NCI-H1105 treated with DMSO at 0.1 percent for 48 hours (cell line): ENCODE results near the gene C14orf93.
"Not testable (repeated sequence)": the region's sequence is repeated elsewhere in the genome, so short reads cannot be mapped to it uniquely, and the experiment has no call there.

Experiments
- DNase-seq: peaks from one replicate; lab custom pipeline; 2025; lab: John Stamatoyannopoulos, UW

C14orf93 gene

GRCh38 chr14:23021434-23021833 is 11.5 kb upstream of the C14orf93 start:
- no peak for DNase-seq

- DNase-seq = no peak
Measured at GRCh38 chr14:23020143-23021128, 10.5 kb upstream of the C14orf93 start.

- no peak for DNase-seq
Measured at GRCh38 chr14:23018107-23018506, 8.2 kb upstream of the C14orf93 start.

GRCh38 chr14:23017091-23017490 is 7.1 kb upstream of the C14orf93 start:
- DNase-seq = no peak

- no peak for DNase-seq
Measured at GRCh38 chr14:23015618-23016017, 5.7 kb upstream of the C14orf93 start.

- DNase-seq = not testable (repeated sequence)
Measured at GRCh38 chr14:23013749-23014054, 3.8 kb upstream of the C14orf93 start.

GRCh38 chr14:23013054-23013748 is 3.3 kb upstream of the C14orf93 start:
- no peak for DNase-seq

- peak; percentile 59 for DNase-seq
Measured at GRCh38 chr14:23009483-23009938, 432 bp downstream of the C14orf93 start.

GRCh38 chr14:23008831-23009230 is 1.1 kb downstream of the C14orf93 start:
- peak; percentile 85 for DNase-seq

GRCh38 chr14:23006544-23007419 is 3.2 kb downstream of the C14orf93 start:
- DNase-seq = peak; percentile 98

GRCh38 chr14:23006188-23006534 is 3.8 kb downstream of the C14orf93 start:
- DNase-seq = peak; percentile 14

GRCh38 chr14:23005451-23006187 is 4.3 kb downstream of the C14orf93 start:
- DNase-seq = no peak

GRCh38 chr14:23004274-23004673 is 5.7 kb downstream of the C14orf93 start:
- DNase-seq = not testable (repeated sequence)

GRCh38 chr14:23002592-23002991 is 7.4 kb downstream of the C14orf93 start:
- no peak for DNase-seq

GRCh38 chr14:23000860-23001259 is 9.1 kb downstream of the C14orf93 start:
- no peak for DNase-seq

GRCh38 chr14:22998329-22999012 is 11.5 kb downstream of the C14orf93 start:
- DNase-seq = no peak

- no peak for DNase-seq
Measured at GRCh38 chr14:22997676-22998323, 12.1 kb downstream of the C14orf93 start.

- no peak for DNase-seq
Measured at GRCh38 chr14:22996768-22997654, 12.9 kb downstream of the C14orf93 start.

- no peak for DNase-seq
Measured at GRCh38 chr14:22995889-22996625, 13.9 kb downstream of the C14orf93 start.
